Esophagus squamous epithelium (tissue), 5 donors: Measurements from ENCODE around the gene KLHDC7B. TPM values are rescaled to one million over a fixed set of nuclear protein-coding genes. Genes with fewer than 3 reads are reported as not detected.
A peak's percentile ranks its signal among the peaks of the same experiment; 100 is the strongest.

Experiments used
- DNase-seq: peaks from one replicate; lab custom pipeline; 2025; lab: John Stamatoyannopoulos, UW
- H3K27ac ChIP-seq, 4 donors: fragments of 200-600 bp; sonication (generic); one replicate each; pipeline ENCODE4 v1.5.1; 2016 to 2019; ENCODE audit warnings: mild to moderate bottlenecking in 1 of 4
- H3K27me3 ChIP-seq, 4 donors: fragments of 200-600 bp; sonication (generic); 1 replicate in 3 of 4; 2 replicates in 1 of 4; pipeline versions ENCODE4 v1.5.1 to v1.6.0; 2017 to 2021; ENCODE audit warnings: antibody characterized with exemption in 1 of 4
- H3K36me3 ChIP-seq, 3 donors: fragments of 200-600 bp; sonication (generic); one replicate each; pipeline ENCODE4 v1.5.1; 2016 to 2019
- H3K4me1 ChIP-seq, 3 donors: fragments of 200-600 bp; sonication (generic); one replicate each; pipeline ENCODE4 v1.5.1; 2017 to 2019
- H3K4me3 ChIP-seq, 4 donors: fragments of 200-600 bp; sonication (generic); 1 replicate in 3 of 4; 2 replicates in 1 of 4; pipeline ENCODE4 v1.5.1; 2016 to 2019; ENCODE audit warnings: mild to moderate bottlenecking in 2 of 4, moderate library complexity in 1 of 4
- H3K9me3 ChIP-seq, 3 donors: fragments of 200-600 bp; sonication (generic); one replicate each; pipeline ENCODE4 v1.5.1; 2016 to 2019
- CTCF ChIP-seq, 6 experiments: fragments of 450-650 bp in 4 of 6; fragments of 200-600 bp in 2 of 6; sonication (generic) in 2 of 6; IDR thresholded peaks; one replicate each; pipeline ENCODE4 v1.5.1; 2016 to 2019; ENCODE audit warnings: antibody characterized with exemption in 6 of 6, mild to moderate bottlenecking in 4 of 6, moderate library complexity in 4 of 6
- POLR2A ChIP-seq, 4 donors: fragments of 450-650 bp; IDR thresholded peaks; one replicate each; pipeline ENCODE4 v1.6.1; 2017; ENCODE audit warnings: antibody characterized with exemption in 4 of 4, mild to moderate bottlenecking in 4 of 4, moderate library complexity in 3 of 4
- WGBS, 2 donors: methylation state at CpG; one replicate each; pipeline ENCODE4 v1.1.5; 2018; 5-methylcytosine and 5-hydroxymethylcytosine counted together
- intact Hi-C: fragments of 100-400 bp; cut with DNase I; formaldehyde crosslinking; loops from one replicate; pipeline ENCODE4 v1.15.0; 2022
- total RNA-seq, 4 donors: library from RNA; depleted of rRNA; stranded (reverse); fragments of >200 nt; gene quantifications; one replicate each; pipeline ENCODE4 v1.1.0, GENCODE V29; 2016
- donor health status: DM: yes; HTN: yes; CAD: no.

The KLHDC7B gene
- total RNA-seq, 4 donors from 2014 or later, result 0.26 to 0.53 (median 0.40) TPM

GRCh38 chr22:50564289-50564688, 18.6 kb downstream of the KLHDC7B start:
- Histone ChIP-seq H3K27me3 (no peaks in the 10 kb centered on the region), H3K4me1 (peaks cover 0 to 38% (median 17%) of the 10 kb centered on the region in 3 donors), H3K9me3 (no peaks in the 10 kb centered on the region), H3K27ac (no peak overlapping the region), H3K4me3 (no peak overlapping the region), H3K36me3 (peaks cover 0 to 20% (median 0%) of the 10 kb centered on the region in 3 donors)
- no peak for TF ChIP-seq POLR2A (IDR thresholded peaks at IDR 0.05)
- TF ChIP-seq CTCF (IDR thresholded peaks at IDR 0.05), result no peak
- 64 to 91% methylated on average over 4 to 8 of the region's 11 CpGs for WGBS, 2 donors
- DNase-seq, result no peak
- intact Hi-C loops, result no loop called here

GRCh38 chr22:50567721-50568252, 22.1 kb downstream of the KLHDC7B start:
- intact Hi-C loops, result no loop called here
- TF ChIP-seq POLR2A (IDR thresholded peaks at IDR 0.05), result no peak
- TF ChIP-seq CTCF (IDR thresholded peaks at IDR 0.05), result no peak
- WGBS, 2 donors, result 76 to 89% methylated on average over 4 to 7 of the region's 7 CpGs
- Histone ChIP-seq H3K9me3 (no peaks in the 10 kb centered on the region), H3K4me3 (no peak overlapping the region), H3K27me3 (no peaks in the 10 kb centered on the region), H3K4me1 (peaks cover 0 to 26% (median 11%) of the 10 kb centered on the region in 3 donors), H3K27ac (peak overlapping the region in 1 of 4 donors; percentile 21), H3K36me3 (peaks cover 6 to 55% (median 6%) of the 10 kb centered on the region in 3 donors)
- no peak for DNase-seq

- intact Hi-C loops, result no loop called here
- Histone ChIP-seq H3K36me3 (peaks cover 6 to 64% (median 6%) of the 10 kb centered on the region in 3 donors), H3K4me3 (no peak overlapping the region), H3K27ac (no peak overlapping the region), H3K9me3 (no peaks in the 10 kb centered on the region), H3K27me3 (no peaks in the 10 kb centered on the region), H3K4me1 (peaks cover 0 to 19% (median 6%) of the 10 kb centered on the region in 3 donors)
- DNase-seq, result no peak
- TF ChIP-seq CTCF (IDR thresholded peaks at IDR 0.05) (no peak), POLR2A (IDR thresholded peaks at IDR 0.05) (no peak)
- WGBS, 2 donors, result 93% methylated on average over 2 of the region's 7 CpGs; no CpG with 5 or more reads in 1 of the 2 donors
Measured at GRCh38 chr22:50568626-50569025, 22.9 kb downstream of the KLHDC7B start.

GRCh38 chr22:50569041-50569459, 23.4 kb downstream of the KLHDC7B start:
- DNase-seq, result no peak
- H3K27ac ChIP-seq, result no peak overlapping the region
- peaks cover 6 to 68% (median 6%) of the 10 kb centered on the region in 3 donors for H3K36me3 ChIP-seq
- TF ChIP-seq CTCF (IDR thresholded peaks at IDR 0.05), result no peak
- no peak for TF ChIP-seq POLR2A (IDR thresholded peaks at IDR 0.05)
- intact Hi-C loops, result no loop called here
- H3K4me1 ChIP-seq, result peaks cover 0 to 14% (median 3%) of the 10 kb centered on the region in 3 donors
- no peak overlapping the region for H3K4me3 ChIP-seq
- whole genome bisulfite sequencing, 2 donors, result 78 to 95% methylated on average over 3 of the region's 8 CpGs
- no peaks in the 10 kb centered on the region for H3K27me3 ChIP-seq
- no peaks in the 10 kb centered on the region for H3K9me3 ChIP-seq

GRCh38 chr22:50569896-50570535, 24.3 kb downstream of the KLHDC7B start:
- H3K27ac ChIP-seq, result no peak overlapping the region
- no peaks in the 10 kb centered on the region for H3K27me3 ChIP-seq
- no peaks in the 10 kb centered on the region for H3K9me3 ChIP-seq
- WGBS, 2 donors, result 70 to 89% methylated on average over 2 to 4 of the region's 13 CpGs
- DNase-seq, result no peak
- intact Hi-C loops, result no loop called here
- TF ChIP-seq POLR2A (IDR thresholded peaks at IDR 0.05) (no peak), CTCF (IDR thresholded peaks at IDR 0.05) (no peak)
- H3K4me1 ChIP-seq, result peaks cover 0 to 8% (median 3%) of the 10 kb centered on the region in 3 donors
- no peak overlapping the region for H3K4me3 ChIP-seq
- H3K36me3 ChIP-seq, result peaks cover 6 to 78% (median 6%) of the 10 kb centered on the region in 3 donors
